ENCODE measurements around the gene REEP6.
"Not testable (repeated sequence)": the region's sequence is repeated elsewhere in the genome, so short reads cannot be mapped to it uniquely, and the experiment has no call there.

REEP6 gene

GRCh38 chr19:1507763-1508506 lies 17.0 kb downstream of the REEP6 start:
- DNase-seq (ENCODE audit: low spot score) = peak; percentile 97

GRCh38 chr19:1508507-1508856 lies 17.5 kb downstream of the REEP6 start:
- no peak for DNase-seq (ENCODE audit: low spot score)

GRCh38 chr19:1509602-1510441 lies 18.8 kb downstream of the REEP6 start:
- DNase-seq (ENCODE audit: low spot score) = no peak

GRCh38 chr19:1510442-1510806 lies 19.4 kb downstream of the REEP6 start:
- DNase-seq (ENCODE audit: low spot score) = no peak

GRCh38 chr19:1510807-1511206 lies 19.8 kb downstream of the REEP6 start:
- no peak for DNase-seq (ENCODE audit: low spot score)

GRCh38 chr19:1511318-1512317 lies 20.6 kb downstream of the REEP6 start:
- no peak for DNase-seq (ENCODE audit: low spot score)

GRCh38 chr19:1512671-1513498 lies 21.9 kb downstream of the REEP6 start, which contains the start of gene ADAMTSL5:
TSS of gene ADAMTSL5 (minus strand) at chr19:1513019. CDS start at chr19:1510943, 2,076 bp downstream.
- peak; percentile 49 for DNase-seq (ENCODE audit: low spot score)

- DNase-seq (ENCODE audit: low spot score) = peak; percentile 69
Observed at GRCh38 chr19:1513499-1514294, 22.7 kb downstream of the REEP6 start.

GRCh38 chr19:1514295-1514661 lies 23.3 kb downstream of the REEP6 start:
- DNase-seq (ENCODE audit: low spot score) = no peak

GRCh38 chr19:1514986-1515721 lies 24.2 kb downstream of the REEP6 start:
- no peak for DNase-seq (ENCODE audit: low spot score)

- peak; percentile 60 for DNase-seq (ENCODE audit: low spot score)
Observed at GRCh38 chr19:1516395-1516753, 25.4 kb downstream of the REEP6 start.

- no peak for DNase-seq (ENCODE audit: low spot score)
Observed at GRCh38 chr19:1518471-1518870, 27.5 kb downstream of the REEP6 start.

GRCh38 chr19:1519802-1520201 lies 28.8 kb downstream of the REEP6 start:
- DNase-seq (ENCODE audit: low spot score) = not testable (repeated sequence)

GRCh38 chr19:1520203-1520780 lies 29.3 kb downstream of the REEP6 start:
- DNase-seq (ENCODE audit: low spot score) = no peak

GRCh38 chr19:1521636-1522035 lies 30.7 kb downstream of the REEP6 start:
- no peak for DNase-seq (ENCODE audit: low spot score)

- DNase-seq (ENCODE audit: low spot score) = no peak
Observed at GRCh38 chr19:1522061-1522460, 31.1 kb downstream of the REEP6 start.

- no peak for DNase-seq (ENCODE audit: low spot score)
Observed at GRCh38 chr19:1522838-1523237, 31.9 kb downstream of the REEP6 start.

- DNase-seq (ENCODE audit: low spot score) = no peak
Observed at GRCh38 chr19:1523412-1524286, 32.7 kb downstream of the REEP6 start, which contains the start of gene PLK5. TSS of gene PLK5 (plus strand) at chr19:1524077. CDS start at chr19:1526997, 2,920 bp downstream.
